AG09319 (cell line): ENCODE data around the gene HLF.

ENCODE experiments used
- DNase-seq: peaks from one replicate; pipeline ENCODE4 v3.0.0-alpha.2; 2010; ENCODE audit warnings: low read depth; ENCODE audit errors: extremely low read depth
- TF ChIP-seq, protein P1 (sequence below): IDR thresholded peaks from 2 replicates; pipeline ENCODE4 v1.5.1; 2011; ENCODE audit warnings: low read depth, mild to moderate bottlenecking, inconsistent platforms, low read length, moderate library complexity

Gene HLF

DNA sequence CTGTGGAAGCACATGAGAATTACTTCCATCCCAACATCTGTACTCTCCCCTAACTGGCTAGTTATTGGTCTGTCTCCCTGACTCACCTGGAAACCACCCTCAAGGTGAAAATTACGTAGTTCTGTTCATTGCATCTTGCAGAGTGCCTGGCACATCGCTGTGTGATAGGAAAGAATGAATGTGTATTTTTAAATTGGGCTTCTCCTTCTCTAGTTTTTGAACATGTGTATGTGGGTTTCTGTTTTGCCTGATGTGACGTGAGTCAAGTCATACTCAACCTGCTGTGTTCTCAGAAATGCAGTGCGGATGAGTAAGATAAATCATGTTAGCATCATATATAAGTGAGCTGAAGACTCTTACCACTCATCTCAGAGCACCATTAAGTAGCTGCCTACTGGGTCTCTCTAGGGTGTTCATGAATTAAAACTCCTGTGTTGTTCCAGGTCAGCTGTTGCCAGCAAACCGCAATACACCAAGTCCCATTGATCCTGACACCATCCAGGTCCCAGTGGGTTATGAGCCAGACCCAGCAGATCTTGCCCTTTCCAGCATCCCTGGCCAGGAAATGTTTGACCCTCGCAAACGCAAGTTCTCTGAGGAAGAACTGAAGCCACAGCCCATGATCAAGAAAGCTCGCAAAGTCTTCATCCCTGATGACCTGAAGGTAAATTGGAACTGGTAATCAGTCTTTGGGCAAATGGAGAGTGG lies 50.2 kb downstream of the HLF start:
- DNase-seq = no peak

DNA sequence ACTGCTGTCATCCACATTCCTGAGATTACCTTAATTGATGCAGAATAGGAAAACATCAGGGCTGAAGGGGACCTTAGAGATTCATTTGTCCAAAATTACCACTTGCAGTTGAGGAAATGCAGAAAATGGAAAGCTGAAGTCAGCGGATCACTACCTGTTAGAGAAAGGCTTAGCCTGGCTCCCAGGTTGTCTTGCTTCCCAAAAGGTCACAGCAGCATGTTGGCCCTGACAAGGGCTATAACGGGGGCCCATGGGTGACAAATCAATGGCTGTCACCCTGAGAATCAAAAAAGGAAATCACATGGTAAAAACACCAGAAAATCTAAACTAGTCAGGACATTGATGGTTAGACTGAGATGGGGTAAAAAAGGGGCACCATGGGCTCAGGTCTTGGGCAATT lies 51.7 kb downstream of the HLF start:
- no peak for DNase-seq
- TF ChIP-seq, protein P1, sequence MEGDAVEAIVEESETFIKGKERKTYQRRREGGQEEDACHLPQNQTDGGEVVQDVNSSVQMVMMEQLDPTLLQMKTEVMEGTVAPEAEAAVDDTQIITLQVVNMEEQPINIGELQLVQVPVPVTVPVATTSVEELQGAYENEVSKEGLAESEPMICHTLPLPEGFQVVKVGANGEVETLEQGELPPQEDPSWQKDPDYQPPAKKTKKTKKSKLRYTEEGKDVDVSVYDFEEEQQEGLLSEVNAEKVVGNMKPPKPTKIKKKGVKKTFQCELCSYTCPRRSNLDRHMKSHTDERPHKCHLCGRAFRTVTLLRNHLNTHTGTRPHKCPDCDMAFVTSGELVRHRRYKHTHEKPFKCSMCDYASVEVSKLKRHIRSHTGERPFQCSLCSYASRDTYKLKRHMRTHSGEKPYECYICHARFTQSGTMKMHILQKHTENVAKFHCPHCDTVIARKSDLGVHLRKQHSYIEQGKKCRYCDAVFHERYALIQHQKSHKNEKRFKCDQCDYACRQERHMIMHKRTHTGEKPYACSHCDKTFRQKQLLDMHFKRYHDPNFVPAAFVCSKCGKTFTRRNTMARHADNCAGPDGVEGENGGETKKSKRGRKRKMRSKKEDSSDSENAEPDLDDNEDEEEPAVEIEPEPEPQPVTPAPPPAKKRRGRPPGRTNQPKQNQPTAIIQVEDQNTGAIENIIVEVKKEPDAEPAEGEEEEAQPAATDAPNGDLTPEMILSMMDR = no peak

More for the DNA sequence above, 50.2 kb downstream of the HLF start:
- TF ChIP-seq, protein P1 = no peak

DNA sequence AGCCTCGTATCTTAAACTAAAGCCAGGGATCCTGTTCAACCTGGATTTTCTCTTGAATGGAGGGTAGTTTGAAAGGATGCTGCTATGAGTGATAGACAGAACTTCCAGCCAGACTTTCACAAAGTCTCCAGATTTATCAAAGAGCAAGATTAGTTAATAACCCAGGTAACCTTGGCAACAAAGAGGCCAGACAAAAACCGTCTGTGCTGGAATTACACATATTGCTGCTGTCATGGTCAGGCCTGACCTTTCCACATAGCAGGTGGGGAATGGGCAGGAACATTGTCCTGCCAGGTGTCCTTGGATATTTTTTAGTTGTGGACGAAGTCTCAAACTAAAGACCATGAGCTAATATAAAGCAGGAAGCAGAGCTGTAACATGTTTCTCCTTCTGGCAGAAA lies 52.5 kb downstream of the HLF start:
- DNase-seq = no peak
- TF ChIP-seq, protein P1 = no peak

DNA sequence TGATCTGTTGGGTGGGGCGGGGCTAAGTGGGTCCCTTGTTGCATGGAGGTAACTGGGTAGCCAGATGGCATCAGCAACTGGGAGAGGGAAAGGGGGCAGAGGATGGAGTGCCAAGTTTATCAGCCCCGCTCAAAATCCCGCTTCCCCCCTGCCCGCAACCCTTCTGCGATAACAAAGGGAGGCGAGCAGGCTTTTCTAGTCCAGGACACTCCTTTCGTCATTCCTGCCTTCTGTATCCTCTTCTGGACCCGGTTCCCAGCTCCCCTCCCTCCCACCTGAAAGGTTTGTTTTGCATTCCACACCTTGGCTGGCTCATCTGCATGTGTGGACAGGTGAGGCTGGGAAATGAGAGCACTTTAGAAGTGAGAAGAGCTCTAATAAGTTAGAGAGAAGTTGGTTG lies 53.3 kb downstream of the HLF start:
- DNase-seq = no peak
- TF ChIP-seq, protein P1 = no peak

DNA sequence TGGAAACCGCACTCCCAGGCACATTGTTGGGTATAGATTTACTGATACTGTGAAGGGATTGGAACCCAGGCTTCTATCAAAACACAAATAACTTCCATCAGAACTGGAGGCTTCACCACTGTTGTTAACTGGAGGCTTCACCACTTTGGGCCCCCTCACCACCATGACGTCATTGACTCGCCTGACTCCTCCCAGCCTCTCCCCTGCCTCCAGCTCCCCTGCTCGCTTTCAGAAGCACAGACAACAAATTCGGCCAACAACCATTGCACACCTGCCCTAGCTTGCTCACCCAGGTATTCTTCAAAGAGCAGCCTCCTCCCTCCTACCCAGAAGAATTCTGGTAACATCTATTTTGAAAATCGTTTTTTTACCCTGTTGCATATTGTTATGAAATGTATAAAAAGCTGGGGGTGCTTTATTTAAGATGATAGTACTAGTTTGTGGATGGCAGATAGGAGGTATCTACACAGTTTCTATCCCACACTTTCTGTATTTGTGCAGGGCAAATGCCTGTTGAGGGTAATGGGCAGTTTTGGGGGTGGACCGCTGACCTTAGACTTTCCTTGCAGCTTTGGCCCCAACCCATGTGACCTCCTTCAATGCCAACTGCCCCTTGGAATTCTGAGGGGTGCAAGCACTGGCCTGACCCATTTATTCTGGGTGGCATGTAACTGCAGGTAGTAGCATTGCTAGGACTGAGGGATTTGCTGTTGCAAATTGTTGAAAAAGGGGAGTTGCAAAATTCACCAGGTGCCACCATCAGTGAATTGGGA lies 54.1 kb downstream of the HLF start:
- TF ChIP-seq, protein P1 = no peak
- DNase-seq = no peak

DNA sequence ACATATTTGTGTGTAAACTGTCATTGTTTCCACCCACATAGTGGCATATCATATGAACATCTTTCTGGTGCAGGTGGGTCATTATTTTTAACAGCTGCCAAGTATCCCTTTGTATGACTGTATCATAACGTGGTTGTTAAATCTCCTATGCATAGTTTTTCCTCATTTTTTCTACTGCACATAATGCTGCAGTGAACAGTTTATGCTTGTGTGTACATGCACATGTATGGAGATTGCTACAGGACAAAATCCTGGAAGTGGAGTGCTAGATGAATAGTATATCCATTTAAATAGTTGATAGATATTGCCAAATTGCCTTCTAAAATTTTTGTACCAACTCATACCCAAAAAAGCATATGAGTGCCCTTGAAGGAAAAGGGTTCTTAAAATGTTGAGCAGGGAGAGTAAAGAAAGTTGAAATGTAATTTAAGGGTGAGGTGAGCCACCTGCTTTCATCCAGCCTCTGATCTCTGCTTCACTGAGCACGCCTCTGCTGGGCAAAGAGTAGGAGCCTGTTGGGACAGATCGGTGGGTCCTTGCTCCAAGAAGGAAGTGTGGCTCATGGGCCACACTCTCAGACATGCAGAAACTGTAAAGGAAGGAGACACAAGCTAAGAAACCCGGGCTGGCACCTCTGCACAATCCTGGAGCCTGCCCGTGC lies 55.3 kb downstream of the HLF start:
- no peak for DNase-seq
- TF ChIP-seq, protein P1 = no peak
